ENCODE measurements around the gene PRKAR1B. TPM values are rescaled to one million over a fixed set of nuclear protein-coding genes. Genes with fewer than 3 reads are reported as not detected.

PRKAR1B gene
- total RNA-seq, 1 experiment from 2014 or later: 14.1 TPM

- ATAC-seq (no peak), DNase-seq (ENCODE audit: low read depth, low spot score) (no peak)
- POLR2A ChIA-PET: no interaction called here
- Histone ChIP-seq H3K4me3 (replicated peaks in 1 of 2; ENCODE audit: low read depth in 1 of 2, low read length in 2 of 2) (peak overlapping the region in 1 of 2 experiments; percentile 21; a peak in 2 of 4 replicates), H3K27ac (ENCODE audit: low read depth, low read length) (peak overlapping the region; percentile 30), H4K20me1 (ENCODE audit: insufficient read depth) (no peaks in the 10 kb centered on the region), H3K4me1 (ENCODE audit: control insufficient read depth in 1 of 2, insufficient read depth in 2 of 2, low read length in 2 of 2) (peaks cover 32 to 55% of the 10 kb centered on the region in 2 experiments), H3K9me2 (ENCODE audit: insufficient read depth) (no peaks in the 10 kb centered on the region), H3K4me2 (ENCODE audit: low read length) (peak overlapping the region; percentile 77), H3K9me3 (ENCODE audit: control insufficient read depth in 1 of 2, insufficient read depth in 1 of 2, low read depth in 1 of 2, low read length in 2 of 2) (no peaks in the 10 kb centered on the region), H3K79me2 (ENCODE audit: insufficient read depth, low read length) (no peaks in the 10 kb centered on the region), H3K36me3 (ENCODE audit: control insufficient read depth in 1 of 2, insufficient read depth in 2 of 2, low read length in 2 of 2) (no peaks in the 10 kb centered on the region), H3K9ac (ENCODE audit: low read length) (peak overlapping the region; percentile 45), H3K27me3 (ENCODE audit: insufficient read depth, low read length) (no peaks in the 10 kb centered on the region), H2AFZ (ENCODE audit: low read depth, low read length, poor library complexity, severe bottlenecking) (no peak overlapping the region)
- BruUV-seq (replicated peaks): no TSS peak
- RAD21 ChIA-PET (ENCODE audit: low non-redundant PET in 1 of 2, low total read pairs in 2 of 2, uncharacterized antibody in 2 of 2, unreplicated experiment in 2 of 2): no interaction called here
- CTCF ChIA-PET: no interaction called here
- no peak for TF ChIP-seq CTCF (IDR thresholded peaks at IDR 0.05 in 2 of 3, conservative IDR thresholded peaks at IDR 0.05 in 1 of 3; ENCODE audit: borderline replicate concordance in 1 of 3, insufficient read depth in 1 of 3, low read depth in 2 of 3, low read length in 2 of 3)
- TF ChIP-seq ZBTB33 (IDR thresholded peaks at IDR 0.05; ENCODE audit: extremely low read depth, insufficient replicate concordance, low read length): no peak
- TF ChIP-seq POLR2AphosphoS5 (IDR thresholded peaks at IDR 0.05; ENCODE audit: low read depth, low read length): 0 out of 2 replicates have a peak, but pooled peaks have one; percentile 35
- TF ChIP-seq ZFX (IDR thresholded peaks at IDR 0.05): peak; percentile 35; the same call in 1 of the 2 replicates
- intact Hi-C loops (cut with micrococcal nuclease): no loop called here
Measured at GRCh38 chr7:542713-543500, 184.2 kb downstream of the PRKAR1B start.

Data from HCT116 (cell line).